Liver (tissue), 9 donors: ENCODE data around the gene SPINT3. TPM values are rescaled to one million over a fixed set of nuclear protein-coding genes. Genes with fewer than 3 reads are reported as not detected.

ENCODE experiments used
- DNase-seq: peaks from one replicate; pipeline ENCODE4 v3.0.0-alpha.2; 2017; ENCODE audit warnings: low spot score
- H3K27ac ChIP-seq, 2 donors: one replicate each; pipeline ENCODE4 v1.7.0; 2013; ENCODE audit warnings: inconsistent platforms in 2 of 2, low read length in 2 of 2, control low read depth in 1 of 2, low read depth in 1 of 2, mild to moderate bottlenecking in 1 of 2
- H3K27me3 ChIP-seq, 4 donors: one replicate each; pipeline versions ENCODE4 v1.6.1 to v1.7.0; 2013; ENCODE audit warnings: low read length in 3 of 4, inconsistent platforms in 1 of 4, mild to moderate bottlenecking in 1 of 4, moderate library complexity in 1 of 4; ENCODE audit not compliant: control insufficient read depth in 4 of 4, insufficient read depth in 4 of 4
- H3K36me3 ChIP-seq, 4 donors: one replicate each; pipeline versions ENCODE4 v1.6.1 to v1.7.0; 2013; ENCODE audit warnings: low read length in 3 of 4, mild to moderate bottlenecking in 3 of 4, low read depth in 1 of 4, moderate library complexity in 1 of 4; ENCODE audit not compliant: control insufficient read depth in 4 of 4, insufficient read depth in 3 of 4
- H3K4me1 ChIP-seq, 4 donors: one replicate each; pipeline versions ENCODE4 v1.6.1 to v1.7.0; 2013; ENCODE audit warnings: low read length in 3 of 4, mild to moderate bottlenecking in 3 of 4, moderate library complexity in 1 of 4; ENCODE audit not compliant: control insufficient read depth in 4 of 4, insufficient read depth in 4 of 4
- H3K4me3 ChIP-seq, 3 donors: one replicate each; pipeline versions ENCODE4 v1.6.1 to v1.7.0; 2013; ENCODE audit warnings: low read length in 3 of 3, control low read depth in 1 of 3, low read depth in 1 of 3, mild to moderate bottlenecking in 1 of 3
- H3K9ac ChIP-seq, 2 donors: one replicate each; pipeline ENCODE4 v1.7.0; 2013; ENCODE audit warnings: low read length in 2 of 2, mild to moderate bottlenecking in 2 of 2, moderate library complexity in 2 of 2, control low read depth in 1 of 2, low read depth in 1 of 2
- H3K9me3 ChIP-seq, 4 donors: one replicate each; pipeline versions ENCODE4 v1.6.1 to v1.7.0; 2013; ENCODE audit warnings: low read length in 3 of 4; ENCODE audit not compliant: control insufficient read depth in 4 of 4
- EGR1 ChIP-seq, 2 donors: IDR thresholded peaks; 2 replicates each; pipeline ENCODE4 v1.6.1; 2016 to 2018; ENCODE audit warnings: antibody characterized with exemption in 2 of 2, low read depth in 2 of 2
- FOXA1 ChIP-seq: IDR thresholded peaks from 2 replicates; pipeline ENCODE4 v1.6.1; 2016; ENCODE audit warnings: antibody characterized with exemption
- FOXA2 ChIP-seq: IDR thresholded peaks from 2 replicates; pipeline ENCODE4 v1.6.1; 2016; ENCODE audit warnings: antibody characterized with exemption
- GABPA ChIP-seq, 2 donors: IDR thresholded peaks in 1 of 2; conservative IDR thresholded peaks in 1 of 2; 2 replicates each; pipeline ENCODE4 v1.6.1; 2016; ENCODE audit warnings: antibody characterized with exemption in 2 of 2, mild to moderate bottlenecking in 1 of 2, moderate library complexity in 1 of 2
- HNF4A ChIP-seq, 2 donors: conservative IDR thresholded peaks; 2 replicates each; pipeline ENCODE4 v1.6.1; 2016; ENCODE audit warnings: antibody characterized with exemption in 2 of 2, mild to moderate bottlenecking in 2 of 2
- HNF4G ChIP-seq: IDR thresholded peaks from 2 replicates; pipeline ENCODE4 v1.6.1; 2016; ENCODE audit warnings: antibody characterized with exemption
- JUND ChIP-seq, 2 donors: IDR thresholded peaks; 2 replicates each; pipeline ENCODE4 v1.6.1; 2016; ENCODE audit warnings: antibody characterized with exemption in 2 of 2
- NR2F2 ChIP-seq: IDR thresholded peaks from 2 replicates; pipeline ENCODE4 v1.6.1; 2016; ENCODE audit warnings: antibody characterized with exemption
- RAD21 ChIP-seq, 2 donors: IDR thresholded peaks; 2 replicates each; pipeline ENCODE4 v1.6.1; 2016; ENCODE audit warnings: antibody characterized with exemption in 2 of 2, mild to moderate bottlenecking in 2 of 2
- RXRA ChIP-seq, 2 donors: IDR thresholded peaks; 2 replicates each; pipeline ENCODE4 v1.6.1; 2017 to 2018; ENCODE audit warnings: antibody characterized with exemption in 2 of 2, mild to moderate bottlenecking in 1 of 2
- SP1 ChIP-seq: IDR thresholded peaks from 2 replicates; pipeline ENCODE4 v1.6.1; 2018; ENCODE audit warnings: antibody characterized with exemption, mild to moderate bottlenecking
- TAF1 ChIP-seq: conservative IDR thresholded peaks from 2 replicates; pipeline ENCODE4 v1.6.1; 2016; ENCODE audit warnings: antibody characterized with exemption, mild to moderate bottlenecking
- YY1 ChIP-seq: IDR thresholded peaks from 2 replicates; pipeline ENCODE4 v1.6.1; 2016; ENCODE audit warnings: antibody characterized with exemption, mild to moderate bottlenecking
- WGBS: extraction: QIAGEN DNeasy Blood & Tissue Kit; methylation state at CpG from one replicate; pipeline ENCODE4 v1.1.7; 2013; 5-methylcytosine and 5-hydroxymethylcytosine counted together
- polyA plus RNA-seq, 2 donors: library from polyadenylated mRNA; stranded (reverse) in 1 of 2; unstranded in 1 of 2; fragments of 200-250 nt in 1 of 2; fragments of >200 nt in 1 of 2; fragmentation: Nextera tagmentation in 1 of 2; extraction: Ambion mirVana in 1 of 2; gene quantifications; one replicate each; pipeline versions ENCODE4 v1.2.1 to v1.2.3, GENCODE V29; 2013 to 2015
- total RNA-seq, 2 donors: library from RNA; depleted of rRNA; stranded (reverse); fragments of >200 nt; gene quantifications; one replicate each; pipeline ENCODE4 v1.2.3, GENCODE V29; 2014
- TF ChIP-seq, protein P1 (sequence below): IDR thresholded peaks from 2 replicates; pipeline ENCODE4 v1.6.1; 2016; ENCODE audit warnings: antibody characterized with exemption
- TF ChIP-seq, protein P2 (sequence below): IDR thresholded peaks from 2 replicates; pipeline ENCODE4 v1.6.1; 2016; ENCODE audit warnings: antibody characterized with exemption, mild to moderate bottlenecking
- TF ChIP-seq, protein P3 (sequence below): IDR thresholded peaks from 2 replicates; pipeline ENCODE4 v1.6.1; 2016; ENCODE audit warnings: antibody characterized with exemption
- TF ChIP-seq, protein P4 (sequence below): IDR thresholded peaks from 2 replicates; pipeline ENCODE4 v1.6.1; 2016; ENCODE audit warnings: antibody characterized with exemption
- donor health status: healthy.
- donor health status: healthy.
- donor health status: healthy.
- donor health status: healthy.
- donor health status: healthy.

SPINT3 gene
- total and polyA plus RNA-seq, 4 donors: not detected

DNA sequence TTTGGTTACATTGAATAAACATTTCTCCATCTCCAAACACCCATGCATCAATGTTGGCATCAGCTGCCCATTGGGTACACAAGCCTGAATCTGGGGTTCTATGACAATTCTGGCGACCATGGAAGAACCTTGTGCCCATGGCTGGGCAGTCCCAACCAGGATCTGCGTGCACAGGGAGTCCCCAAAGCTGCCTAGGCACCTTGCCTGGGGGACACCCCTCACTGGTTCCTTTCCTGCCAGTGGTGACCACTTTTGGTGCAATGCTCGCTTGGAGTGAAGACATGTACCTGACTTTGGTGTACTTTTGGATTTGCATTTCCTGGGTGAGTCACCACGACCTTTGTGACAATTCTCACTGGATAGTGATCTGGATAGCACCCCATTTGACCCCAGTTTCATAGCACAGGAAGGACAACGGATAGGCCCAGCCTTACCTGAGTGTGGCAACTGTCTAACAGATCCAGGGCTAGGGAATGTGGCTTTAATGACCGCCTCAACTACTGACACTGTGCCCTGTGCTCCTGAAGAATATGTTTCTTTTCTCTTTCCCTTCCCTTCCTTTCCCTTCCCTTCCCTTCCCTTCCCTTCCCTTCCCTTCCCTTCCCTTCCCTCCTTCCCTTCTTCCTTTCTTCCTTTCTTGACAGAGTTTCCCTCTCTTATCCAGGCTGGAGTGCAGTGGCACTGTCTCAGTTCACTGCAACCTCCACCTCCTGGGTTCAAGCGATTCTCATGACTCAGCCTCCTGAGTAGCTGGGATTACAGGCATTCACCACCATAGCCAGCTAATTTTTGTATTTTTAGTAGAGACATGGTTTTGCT is 7.1 kb downstream of the SPINT3 start:
- Histone ChIP-seq H3K4me1 (no peaks in the 10 kb centered on the region), H3K27me3 (peaks cover 0 to 10% (median under 1%) of the 10 kb centered on the region in 4 donors), H3K4me3 (no peak overlapping the region), H3K27ac (no peak overlapping the region), H3K9me3 (no peaks in the 10 kb centered on the region), H3K36me3 (no peaks in the 10 kb centered on the region), H3K9ac (no peak overlapping the region)
- no peak for TF ChIP-seq YY1
- TF ChIP-seq JUND (IDR thresholded peaks at IDR 0.05): no peak
- TF ChIP-seq FOXA1: no peak
- TF ChIP-seq FOXA2: no peak
- TF ChIP-seq HNF4G: no peak
- TF ChIP-seq HNF4A (conservative IDR thresholded peaks at IDR 0.05): no peak
- no peak for TF ChIP-seq EGR1 (IDR thresholded peaks at IDR 0.05; ENCODE audit: low read depth in 2 of 2)
- TF ChIP-seq, protein P1, sequence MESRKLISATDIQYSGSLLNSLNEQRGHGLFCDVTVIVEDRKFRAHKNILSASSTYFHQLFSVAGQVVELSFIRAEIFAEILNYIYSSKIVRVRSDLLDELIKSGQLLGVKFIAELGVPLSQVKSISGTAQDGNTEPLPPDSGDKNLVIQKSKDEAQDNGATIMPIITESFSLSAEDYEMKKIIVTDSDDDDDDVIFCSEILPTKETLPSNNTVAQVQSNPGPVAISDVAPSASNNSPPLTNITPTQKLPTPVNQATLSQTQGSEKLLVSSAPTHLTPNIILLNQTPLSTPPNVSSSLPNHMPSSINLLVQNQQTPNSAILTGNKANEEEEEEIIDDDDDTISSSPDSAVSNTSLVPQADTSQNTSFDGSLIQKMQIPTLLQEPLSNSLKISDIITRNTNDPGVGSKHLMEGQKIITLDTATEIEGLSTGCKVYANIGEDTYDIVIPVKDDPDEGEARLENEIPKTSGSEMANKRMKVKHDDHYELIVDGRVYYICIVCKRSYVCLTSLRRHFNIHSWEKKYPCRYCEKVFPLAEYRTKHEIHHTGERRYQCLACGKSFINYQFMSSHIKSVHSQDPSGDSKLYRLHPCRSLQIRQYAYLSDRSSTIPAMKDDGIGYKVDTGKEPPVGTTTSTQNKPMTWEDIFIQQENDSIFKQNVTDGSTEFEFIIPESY: no peak
- WGBS: 68% methylated on average over 7 of the region's 7 CpGs
- DNase-seq: no peak

DNA sequence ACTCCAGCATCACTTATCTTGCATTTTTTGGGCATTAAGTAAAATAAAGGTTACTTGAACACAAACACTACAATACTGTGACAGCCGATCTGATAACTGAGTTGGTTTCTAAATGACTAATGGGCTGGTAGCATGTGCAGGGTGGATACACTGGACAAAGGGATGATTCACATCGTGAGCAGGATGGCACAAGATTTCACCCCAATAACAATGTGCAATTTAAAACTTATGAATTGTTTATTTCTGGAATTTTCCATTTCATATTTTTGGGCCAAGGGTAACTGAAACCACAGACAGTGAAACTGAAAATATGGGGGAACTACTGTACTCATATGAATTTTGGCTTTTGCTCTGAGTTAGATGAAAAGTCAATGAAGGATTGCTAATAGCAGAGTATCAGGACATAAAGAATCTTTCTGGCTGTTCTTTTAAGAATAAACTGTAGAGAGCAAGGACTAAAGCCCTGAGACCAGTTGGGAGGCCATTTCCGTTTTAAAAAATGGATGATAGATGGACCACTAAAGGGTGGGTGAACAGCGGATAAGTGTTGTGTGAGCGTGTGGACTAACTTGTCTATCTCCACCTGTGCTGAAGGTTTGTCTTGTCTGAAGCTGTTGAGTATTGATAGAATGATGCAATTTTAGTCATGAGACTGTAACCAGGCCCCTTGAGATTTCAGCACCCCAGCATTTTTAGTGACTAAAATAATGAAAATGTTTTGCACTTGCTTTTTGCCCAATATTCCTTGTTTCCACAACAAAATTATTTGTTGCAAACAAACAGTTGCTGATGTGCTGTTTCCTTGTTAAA is 8.2 kb downstream of the SPINT3 start:
- no peaks in the 10 kb centered on the region for H3K9me3 ChIP-seq
- WGBS: 82% methylated on average over 5 of the region's 5 CpGs

More for the DNA sequence above, 8.2 kb downstream of the SPINT3 start:
- Histone ChIP-seq H3K27me3 (peaks cover 0 to 10% (median under 1%) of the 10 kb centered on the region in 4 donors), H3K27ac (no peak overlapping the region), H3K9ac (no peak overlapping the region), H3K4me1 (no peaks in the 10 kb centered on the region), H3K4me3 (no peak overlapping the region), H3K36me3 (no peaks in the 10 kb centered on the region)
- TF ChIP-seq, protein P1: no peak
- no peak for TF ChIP-seq HNF4A (conservative IDR thresholded peaks at IDR 0.05)
- TF ChIP-seq YY1: no peak
- TF ChIP-seq SP1: no peak
- TF ChIP-seq NR2F2: no peak
- TF ChIP-seq, protein P2, sequence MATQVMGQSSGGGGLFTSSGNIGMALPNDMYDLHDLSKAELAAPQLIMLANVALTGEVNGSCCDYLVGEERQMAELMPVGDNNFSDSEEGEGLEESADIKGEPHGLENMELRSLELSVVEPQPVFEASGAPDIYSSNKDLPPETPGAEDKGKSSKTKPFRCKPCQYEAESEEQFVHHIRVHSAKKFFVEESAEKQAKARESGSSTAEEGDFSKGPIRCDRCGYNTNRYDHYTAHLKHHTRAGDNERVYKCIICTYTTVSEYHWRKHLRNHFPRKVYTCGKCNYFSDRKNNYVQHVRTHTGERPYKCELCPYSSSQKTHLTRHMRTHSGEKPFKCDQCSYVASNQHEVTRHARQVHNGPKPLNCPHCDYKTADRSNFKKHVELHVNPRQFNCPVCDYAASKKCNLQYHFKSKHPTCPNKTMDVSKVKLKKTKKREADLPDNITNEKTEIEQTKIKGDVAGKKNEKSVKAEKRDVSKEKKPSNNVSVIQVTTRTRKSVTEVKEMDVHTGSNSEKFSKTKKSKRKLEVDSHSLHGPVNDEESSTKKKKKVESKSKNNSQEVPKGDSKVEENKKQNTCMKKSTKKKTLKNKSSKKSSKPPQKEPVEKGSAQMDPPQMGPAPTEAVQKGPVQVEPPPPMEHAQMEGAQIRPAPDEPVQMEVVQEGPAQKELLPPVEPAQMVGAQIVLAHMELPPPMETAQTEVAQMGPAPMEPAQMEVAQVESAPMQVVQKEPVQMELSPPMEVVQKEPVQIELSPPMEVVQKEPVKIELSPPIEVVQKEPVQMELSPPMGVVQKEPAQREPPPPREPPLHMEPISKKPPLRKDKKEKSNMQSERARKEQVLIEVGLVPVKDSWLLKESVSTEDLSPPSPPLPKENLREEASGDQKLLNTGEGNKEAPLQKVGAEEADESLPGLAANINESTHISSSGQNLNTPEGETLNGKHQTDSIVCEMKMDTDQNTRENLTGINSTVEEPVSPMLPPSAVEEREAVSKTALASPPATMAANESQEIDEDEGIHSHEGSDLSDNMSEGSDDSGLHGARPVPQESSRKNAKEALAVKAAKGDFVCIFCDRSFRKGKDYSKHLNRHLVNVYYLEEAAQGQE: no peak
- TF ChIP-seq, protein P3, sequence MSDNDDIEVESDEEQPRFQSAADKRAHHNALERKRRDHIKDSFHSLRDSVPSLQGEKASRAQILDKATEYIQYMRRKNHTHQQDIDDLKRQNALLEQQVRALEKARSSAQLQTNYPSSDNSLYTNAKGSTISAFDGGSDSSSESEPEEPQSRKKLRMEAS: no peak
- TF ChIP-seq TAF1: no peak
- no peak for TF ChIP-seq EGR1 (IDR thresholded peaks at IDR 0.05; ENCODE audit: low read depth in 2 of 2)
- no peak for TF ChIP-seq GABPA (IDR thresholded peaks at IDR 0.05 in 1 of 2, conservative IDR thresholded peaks at IDR 0.05 in 1 of 2)
- TF ChIP-seq, protein P4, sequence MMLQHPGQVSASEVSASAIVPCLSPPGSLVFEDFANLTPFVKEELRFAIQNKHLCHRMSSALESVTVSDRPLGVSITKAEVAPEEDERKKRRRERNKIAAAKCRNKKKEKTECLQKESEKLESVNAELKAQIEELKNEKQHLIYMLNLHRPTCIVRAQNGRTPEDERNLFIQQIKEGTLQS: no peak
- TF ChIP-seq FOXA2: no peak
- TF ChIP-seq RAD21 (IDR thresholded peaks at IDR 0.05): no peak
- TF ChIP-seq JUND (IDR thresholded peaks at IDR 0.05): no peak
- no peak for TF ChIP-seq HNF4G
- no peak for TF ChIP-seq RXRA (IDR thresholded peaks at IDR 0.05)
- no peak for DNase-seq
